GM23338 (cell line): Measurements from ENCODE around the gene SLC51B.

ENCODE experiments used
- CTCF ChIP-seq, 2 experiments: fragments of 200-600 bp in 1 of 2; sonication (generic) in 1 of 2; conservative IDR thresholded peaks; 2 replicates each; pipeline versions ENCODE4 v1.5.1 to v1.6.1; 2016 to 2017; ENCODE audit warnings: antibody characterized with exemption in 2 of 2, low read depth in 2 of 2, mild to moderate bottlenecking in 2 of 2, moderate library complexity in 1 of 2
- EZH2 ChIP-seq: fragments of 200-600 bp; sonication (generic); IDR thresholded peaks from one replicate; pipeline ENCODE4 v1.8.0; 2017; ENCODE audit warnings: antibody characterized with exemption, mild to moderate bottlenecking, low read depth; ENCODE audit not compliant: unreplicated experiment
- JUNB ChIP-seq: IDR thresholded peaks from one replicate; pipeline ENCODE4 v1.6.1; 2016; ENCODE audit warnings: antibody characterized with exemption; ENCODE audit not compliant: unreplicated experiment
- POLR2AphosphoS5 ChIP-seq: IDR thresholded peaks from 2 replicates; pipeline ENCODE4 v1.6.1; 2016; ENCODE audit warnings: antibody characterized with exemption, low read depth
- REST ChIP-seq: IDR thresholded peaks from one replicate; pipeline ENCODE4 v1.6.1; 2018; ENCODE audit warnings: antibody characterized with exemption; ENCODE audit not compliant: unreplicated experiment
- ZNF114 ChIP-seq: fragments of 250-450 bp; sonication (Bioruptor Pico); IDR thresholded peaks from 2 replicates; pipeline ENCODE4 v1.5.0; 2020; ENCODE audit warnings: mild to moderate bottlenecking, moderate library complexity

- TF ChIP-seq POLR2AphosphoS5 = no peak
- no peak for TF ChIP-seq EZH2
- no peak for TF ChIP-seq CTCF (conservative IDR thresholded peaks at IDR 0.05; ENCODE audit: low read depth in 2 of 2)
- no peak for TF ChIP-seq REST
- no peak for TF ChIP-seq JUNB
- no peak for TF ChIP-seq ZNF114
Measured at GRCh38 chr15:65058394-65059368, 13.5 kb downstream of the SLC51B start.
